Keratinocyte (primary cell): Measurements from ENCODE around the gene JAZF1.
A peak's percentile ranks its signal among the peaks of the same experiment; 100 is the strongest.

Experiments
- EZH2 ChIP-seq: IDR thresholded peaks from one replicate; pipeline ENCODE4 v1.6.1; 2012; ENCODE audit warnings: inconsistent platforms, mild to moderate bottlenecking, low read length, moderate library complexity
- TF ChIP-seq, protein P1 (sequence below), 3 experiments: IDR thresholded peaks in 1 of 3; conservative IDR thresholded peaks in 1 of 3; optimal IDR thresholded peaks in 1 of 3; 2 replicates in 2 of 3; 3 replicates in 1 of 3; pipeline versions ENCODE3 to v1.5.1; 2011; ENCODE audit warnings: low read length in 3 of 3, mild to moderate bottlenecking in 3 of 3, moderate library complexity in 2 of 3, control low read depth in 1 of 3, inconsistent platforms in 1 of 3; ENCODE audit not compliant: insufficient read depth in 2 of 3; ENCODE audit errors: extremely low read depth in 1 of 3

DNA sequence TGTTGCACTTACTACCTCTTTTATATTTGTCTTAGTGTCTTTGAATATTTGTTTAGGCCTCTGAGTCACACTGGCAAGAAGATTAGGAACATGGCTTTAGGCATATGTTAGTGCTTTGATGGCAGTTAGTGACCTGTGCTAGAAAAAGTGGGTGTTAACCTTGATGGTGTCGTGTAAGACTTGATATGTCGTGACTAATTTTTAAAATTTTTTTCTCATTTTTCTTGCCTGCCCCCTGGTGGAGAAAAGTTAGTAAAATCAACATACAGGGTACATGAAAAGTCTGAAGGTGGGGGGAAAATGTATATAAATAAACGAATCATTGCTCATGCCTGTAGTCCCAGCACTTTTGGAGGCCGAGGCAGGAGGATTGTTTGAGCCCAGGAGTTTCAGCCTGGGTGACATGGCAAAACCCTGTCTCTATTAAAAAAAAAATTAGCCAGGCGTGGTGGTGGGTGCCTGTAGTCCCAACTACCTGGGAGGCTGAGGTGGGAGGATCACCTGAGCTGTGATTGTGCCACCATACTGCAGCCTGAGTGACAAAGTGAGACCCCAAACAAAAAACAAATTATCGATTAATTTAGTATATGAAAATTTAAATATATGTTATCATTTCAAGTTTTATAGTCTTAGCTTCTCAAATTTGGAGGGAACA is 396.1 kb downstream of the JAZF1 start:
- TF ChIP-seq, protein P1, sequence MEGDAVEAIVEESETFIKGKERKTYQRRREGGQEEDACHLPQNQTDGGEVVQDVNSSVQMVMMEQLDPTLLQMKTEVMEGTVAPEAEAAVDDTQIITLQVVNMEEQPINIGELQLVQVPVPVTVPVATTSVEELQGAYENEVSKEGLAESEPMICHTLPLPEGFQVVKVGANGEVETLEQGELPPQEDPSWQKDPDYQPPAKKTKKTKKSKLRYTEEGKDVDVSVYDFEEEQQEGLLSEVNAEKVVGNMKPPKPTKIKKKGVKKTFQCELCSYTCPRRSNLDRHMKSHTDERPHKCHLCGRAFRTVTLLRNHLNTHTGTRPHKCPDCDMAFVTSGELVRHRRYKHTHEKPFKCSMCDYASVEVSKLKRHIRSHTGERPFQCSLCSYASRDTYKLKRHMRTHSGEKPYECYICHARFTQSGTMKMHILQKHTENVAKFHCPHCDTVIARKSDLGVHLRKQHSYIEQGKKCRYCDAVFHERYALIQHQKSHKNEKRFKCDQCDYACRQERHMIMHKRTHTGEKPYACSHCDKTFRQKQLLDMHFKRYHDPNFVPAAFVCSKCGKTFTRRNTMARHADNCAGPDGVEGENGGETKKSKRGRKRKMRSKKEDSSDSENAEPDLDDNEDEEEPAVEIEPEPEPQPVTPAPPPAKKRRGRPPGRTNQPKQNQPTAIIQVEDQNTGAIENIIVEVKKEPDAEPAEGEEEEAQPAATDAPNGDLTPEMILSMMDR (optimal IDR thresholded peaks at IDR 0.05 in 1 of 3, IDR thresholded peaks at IDR 0.05 in 1 of 3, conservative IDR thresholded peaks at IDR 0.05 in 1 of 3; ENCODE audit: extremely low read depth in 1 of 3, insufficient read depth in 2 of 3, low read length in 3 of 3), result peak in 2 of 3 experiments; percentile 40 to 48
- TF ChIP-seq EZH2, result no peak
